ENCODE results near the gene ZNF638.

DNA sequence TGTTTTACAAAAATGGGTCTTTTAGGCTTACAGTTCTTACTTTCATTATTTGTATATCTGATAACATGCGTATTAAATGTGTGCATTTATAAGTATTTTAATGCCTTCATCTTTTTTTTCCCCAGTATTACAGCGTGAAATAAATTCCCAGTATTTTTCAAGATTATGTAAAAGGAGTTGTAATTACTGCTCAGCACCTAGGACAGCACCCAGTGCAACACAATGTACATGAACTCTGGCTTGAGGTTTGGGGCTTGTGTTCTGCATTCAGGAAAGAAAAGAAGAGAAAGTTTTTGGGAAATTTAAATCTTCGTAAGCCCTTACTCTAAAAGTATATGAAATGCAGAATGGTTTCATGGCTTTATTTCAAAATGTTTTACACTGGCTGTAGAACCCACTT lies 16.7 kb downstream of the ZNF638 start:
- TF ChIP-seq TEAD4 (IDR thresholded peaks at IDR 0.05; ENCODE audit: low read depth, low read length) (no peak), HDAC2 (IDR thresholded peaks at IDR 0.05; ENCODE audit: borderline replicate concordance in 1 of 2, low read depth in 2 of 2, low read length in 2 of 2) (no peak), EZH2 (IDR thresholded peaks at IDR 0.05; ENCODE audit: low read depth, low read length, severe bottlenecking) (no peak), SP4 (IDR thresholded peaks at IDR 0.05; ENCODE audit: low read length) (no peak), CTCF (IDR thresholded peaks at IDR 0.05; ENCODE audit: control extremely low read depth in 1 of 3, insufficient read depth in 1 of 3, low read depth in 1 of 3, low read length in 3 of 3) (no peak), SP1 (IDR thresholded peaks at IDR 0.05; ENCODE audit: low read depth, low read length) (no peak), RAD21 (IDR thresholded peaks at IDR 0.05 in 1 of 2, conservative IDR thresholded peaks at IDR 0.05 in 1 of 2; ENCODE audit: low read depth in 2 of 2, low read length in 2 of 2) (no peak), MAX (IDR thresholded peaks at IDR 0.05) (no peak), ATF3 (IDR thresholded peaks at IDR 0.05; ENCODE audit: insufficient read depth, low read depth, low read length) (no peak)

All from H1 (cell line).